Breast epithelium (tissue), 3 donors: ENCODE data around the gene TNNI2.

Source experiments
- CTCF ChIP-seq, 3 donors: fragments of 450-650 bp; IDR thresholded peaks; one replicate each; pipeline ENCODE4 v1.5.1; 2016 to 2017; ENCODE audit warnings: antibody characterized with exemption in 3 of 3, mild to moderate bottlenecking in 3 of 3, moderate library complexity in 3 of 3
- POLR2A ChIP-seq: fragments of 450-650 bp; IDR thresholded peaks from one replicate; pipeline ENCODE4 v1.6.1; 2016; ENCODE audit warnings: antibody characterized with exemption, mild to moderate bottlenecking, moderate library complexity
- POLR2AphosphoS5 ChIP-seq, 3 donors: sonication (generic); formaldehyde crosslinking; IDR thresholded peaks; one replicate each; pipeline ENCODE4 v1.6.1; 2017; ENCODE audit warnings: antibody characterized with exemption in 3 of 3

DNA sequence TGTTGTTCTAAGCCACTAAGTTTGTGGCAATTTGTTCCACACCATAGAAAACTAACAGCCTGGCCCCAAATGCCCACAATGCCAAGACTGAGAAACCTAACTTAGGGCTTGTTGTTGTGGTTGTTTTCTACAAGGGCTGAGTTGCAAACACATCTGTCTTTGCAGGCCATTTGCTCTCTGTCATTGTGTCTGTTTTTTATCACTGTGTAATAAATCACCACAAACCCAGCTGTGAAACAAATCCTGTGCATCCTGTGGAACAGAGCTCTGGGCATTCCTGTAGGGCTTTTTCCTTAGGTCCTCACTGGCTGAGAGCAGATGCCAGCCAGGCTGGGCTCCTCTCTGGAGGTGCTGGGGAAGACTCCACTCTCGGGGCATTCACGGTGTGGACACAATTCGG, 19.7 kb upstream of the TNNI2 start:
- TF ChIP-seq CTCF (IDR thresholded peaks at IDR 0.05) (no peak), POLR2AphosphoS5 (IDR thresholded peaks at IDR 0.05) (no peak), POLR2A (no peak)
